Kidney tubule cell (primary cell): ENCODE data around the gene KRTAP5-9.
A peak's percentile ranks its signal among the peaks of the same experiment; 100 is the strongest.
"Not testable (repeated sequence)": the region's sequence is repeated elsewhere in the genome, so short reads cannot be mapped to it uniquely, and the experiment has no call there.

Experiments used
- DNase-seq: peaks from one replicate; pipeline ENCODE4 v3.0.0-alpha.2; 2018; ENCODE audit warnings: low spot score

KRTAP5-9 gene

DNA sequence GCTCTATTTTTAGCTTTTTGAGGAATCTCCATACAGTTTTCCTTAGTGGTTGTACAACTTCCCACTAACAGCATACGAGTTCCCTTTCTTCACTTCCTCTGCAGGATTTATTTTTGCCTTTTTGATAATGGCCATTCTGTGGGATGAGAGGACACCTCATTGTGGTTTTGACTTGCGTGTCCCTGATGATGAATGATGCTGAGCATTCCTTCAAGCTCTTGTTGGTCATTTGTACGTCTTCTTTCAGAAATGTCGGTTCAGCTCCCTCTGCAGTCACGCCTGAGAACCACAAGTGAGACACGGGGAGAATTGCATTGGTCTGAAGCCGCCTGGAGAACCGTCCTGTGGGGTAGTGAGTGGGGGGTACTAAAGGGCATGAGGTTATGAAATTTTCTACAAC, 15.2 kb downstream of the KRTAP5-9 start:
- peak; percentile 78 for DNase-seq

DNA sequence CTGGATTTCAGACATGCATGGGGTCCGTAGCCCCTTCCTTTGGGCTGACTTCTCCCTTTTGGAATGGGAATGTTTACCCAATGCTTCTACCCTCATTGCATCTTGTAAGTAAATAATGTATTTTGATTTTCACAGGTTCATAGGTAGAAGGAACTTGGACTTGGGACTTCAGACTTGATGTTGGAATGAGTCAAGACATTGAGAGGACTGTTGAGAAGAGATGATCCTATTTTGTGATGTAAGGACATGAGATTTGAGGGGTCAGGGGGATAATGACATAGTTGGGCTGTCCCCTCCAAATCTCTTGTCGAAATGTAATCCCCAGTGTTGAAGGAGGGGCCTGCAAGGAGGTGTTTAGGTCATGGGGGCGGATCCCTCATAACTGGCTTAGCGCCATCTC, 16.2 kb downstream of the KRTAP5-9 start:
- no peak for DNase-seq

- DNase-seq: no peak
Measured at GRCh38 chr11:71565263-71565662, 17.0 kb downstream of the KRTAP5-9 start, which contains the start of gene KRTAP5-10. Gene KRTAP5-10 (plus strand): TSS chr11:71565563. CDS start chr11:71565588, 25 bp downstream.

DNA sequence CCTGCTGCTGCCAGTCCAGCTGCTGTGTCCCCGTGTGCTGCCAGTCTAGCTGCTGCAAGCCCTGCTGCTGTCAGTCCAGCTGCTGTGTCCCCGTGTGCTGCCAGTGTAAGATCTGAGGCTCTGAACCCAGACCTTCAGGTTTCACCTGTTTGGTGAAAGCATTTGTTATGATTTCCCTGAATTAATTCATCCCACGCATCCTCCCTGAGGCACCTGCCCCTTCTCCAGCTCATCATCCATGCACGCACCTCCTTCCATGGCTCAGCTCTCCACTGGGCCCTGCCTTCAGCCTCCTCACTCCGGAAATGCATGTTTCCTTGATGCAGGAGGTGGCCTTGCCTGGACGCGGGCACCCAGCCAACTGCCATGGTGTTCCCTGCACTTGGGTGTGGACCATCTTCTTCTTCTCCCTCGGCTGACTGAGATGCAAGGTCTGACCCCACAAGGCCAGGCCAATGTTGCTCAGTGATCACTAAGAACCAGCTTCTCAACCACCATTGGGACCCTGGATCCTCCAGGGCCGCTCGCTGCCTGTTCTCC, 17.9 kb downstream of the KRTAP5-9 start:
- no peak for DNase-seq

GRCh38 chr11:71566626-71567599, 18.7 kb downstream of the KRTAP5-9 start:
- not testable (repeated sequence) for DNase-seq

DNA sequence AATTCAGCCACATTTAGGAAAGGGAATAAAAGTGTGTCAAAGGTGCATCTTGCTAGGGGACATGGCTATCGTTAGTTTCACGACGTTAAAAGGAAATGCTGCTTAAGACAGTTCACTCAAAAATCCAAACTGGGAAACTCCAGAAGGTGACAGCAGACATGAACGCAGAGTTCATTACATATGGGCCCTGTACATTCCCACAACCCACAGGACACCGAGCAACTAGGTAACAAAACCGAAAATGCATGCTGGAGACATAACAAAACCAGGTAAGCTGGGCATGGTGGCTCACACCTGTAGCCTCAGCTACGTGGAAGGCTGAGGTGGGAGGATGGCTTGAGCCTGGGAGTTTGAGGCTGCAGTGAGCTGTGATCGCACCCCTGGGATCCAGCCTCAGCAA, 19.4 kb downstream of the KRTAP5-9 start:
- not testable (repeated sequence) for DNase-seq

DNA sequence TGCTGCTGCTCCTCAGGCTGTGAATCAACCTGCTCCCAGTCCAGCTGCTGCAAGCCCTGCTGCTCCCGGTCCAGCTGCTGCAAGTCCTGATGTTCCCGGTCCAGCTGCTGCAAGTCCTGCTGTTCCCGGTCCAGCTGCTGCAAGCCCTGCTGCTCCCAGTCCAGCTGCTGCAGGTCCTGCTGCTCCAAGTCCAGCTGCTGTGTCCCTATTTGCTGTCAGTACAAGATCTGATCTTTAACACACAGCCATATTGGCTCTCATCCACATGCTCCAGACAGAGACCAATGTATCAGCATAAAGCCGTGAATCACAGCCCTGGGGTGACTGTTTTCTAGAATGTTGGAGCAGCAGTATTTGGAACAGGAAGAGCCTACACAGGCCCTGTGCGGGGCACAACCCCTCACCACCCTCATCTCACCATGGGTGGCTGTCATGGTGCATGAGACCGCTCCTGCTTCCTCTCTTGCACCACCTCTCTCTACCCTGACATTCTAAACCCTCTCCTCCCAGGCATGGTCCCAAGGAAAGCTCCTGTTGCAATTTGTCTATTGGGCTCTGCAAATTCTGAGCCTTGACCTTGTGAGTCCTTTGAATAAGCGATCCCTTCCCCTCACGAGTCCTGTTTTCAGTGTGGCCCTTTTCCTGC, 20.6 kb downstream of the KRTAP5-9 start:
- DNase-seq: no peak

DNA sequence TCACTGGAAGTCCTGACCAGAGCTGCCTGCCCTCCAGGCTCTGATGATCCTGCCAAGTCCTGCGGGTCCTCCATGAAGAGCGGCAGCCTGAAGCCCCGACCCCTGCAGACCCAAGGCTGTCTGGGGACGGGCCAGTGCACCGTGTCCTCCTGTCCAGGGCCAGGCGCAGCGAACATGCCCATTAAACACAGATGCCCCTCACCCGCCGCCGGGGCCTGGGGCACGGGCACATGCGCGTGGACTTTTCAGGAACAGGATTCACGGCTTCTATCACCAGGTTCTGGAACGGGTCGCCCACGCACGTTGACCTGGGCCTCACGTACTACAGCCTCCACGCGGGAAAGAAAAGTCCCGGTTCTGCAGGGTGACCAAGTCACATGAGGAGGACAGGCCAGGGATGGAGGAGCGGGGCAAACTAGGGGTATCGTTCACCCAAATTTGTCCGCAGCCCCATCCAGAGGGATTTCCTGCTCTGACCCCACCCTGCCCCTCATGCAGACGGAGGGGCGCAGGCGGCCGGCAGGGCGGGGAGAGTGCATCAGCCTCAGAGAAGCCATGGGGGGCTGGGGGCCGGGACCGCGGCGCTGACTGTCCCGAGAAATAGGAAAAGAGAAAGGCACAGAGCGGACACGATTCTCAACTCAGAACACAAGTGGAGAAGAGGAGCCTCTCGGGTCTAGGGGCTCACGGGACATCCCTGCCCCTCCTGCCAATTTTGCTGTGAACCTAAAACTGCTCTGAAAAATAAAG, 23.1 kb downstream of the KRTAP5-9 start:
- not testable (repeated sequence) for DNase-seq

DNA sequence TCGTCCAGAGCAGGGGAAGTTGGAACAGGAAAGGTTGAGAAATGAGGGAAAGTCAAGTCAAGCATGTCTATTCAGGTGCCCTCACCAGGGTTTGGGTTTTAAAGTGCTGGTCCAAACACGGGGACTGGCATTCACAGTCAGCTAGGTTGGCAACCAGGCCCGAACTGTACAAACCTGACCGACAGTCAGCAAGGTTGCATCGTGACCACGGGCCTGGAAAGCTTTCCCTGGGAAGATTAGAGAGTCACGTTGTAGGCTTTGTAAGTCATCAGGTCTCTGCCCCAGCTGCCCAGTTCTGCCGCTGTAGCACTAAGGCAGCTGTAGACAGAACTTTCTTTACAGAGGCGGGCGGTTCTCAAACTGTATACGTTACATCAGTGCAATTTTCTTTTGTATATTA, 24.6 kb downstream of the KRTAP5-9 start:
- no peak for DNase-seq

DNA sequence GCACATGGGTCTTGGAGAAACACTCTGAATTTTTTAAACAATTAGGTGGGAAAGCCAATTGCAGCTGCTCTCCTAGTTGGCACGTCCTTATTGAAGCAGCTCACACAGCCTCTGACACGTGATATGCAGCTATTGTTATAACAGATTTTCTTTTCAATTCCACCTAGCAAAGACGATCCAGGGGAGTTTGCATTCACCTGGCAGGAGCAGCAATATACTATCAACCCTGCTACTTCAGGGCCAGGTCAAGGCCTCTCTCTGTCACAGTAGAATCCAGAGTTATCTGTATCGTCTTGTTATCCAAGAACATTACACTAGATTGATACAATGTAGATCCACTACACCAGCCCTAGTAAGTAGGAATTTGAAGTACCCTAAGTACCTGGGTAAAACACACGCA, 26.2 kb downstream of the KRTAP5-9 start:
- DNase-seq: no peak

DNA sequence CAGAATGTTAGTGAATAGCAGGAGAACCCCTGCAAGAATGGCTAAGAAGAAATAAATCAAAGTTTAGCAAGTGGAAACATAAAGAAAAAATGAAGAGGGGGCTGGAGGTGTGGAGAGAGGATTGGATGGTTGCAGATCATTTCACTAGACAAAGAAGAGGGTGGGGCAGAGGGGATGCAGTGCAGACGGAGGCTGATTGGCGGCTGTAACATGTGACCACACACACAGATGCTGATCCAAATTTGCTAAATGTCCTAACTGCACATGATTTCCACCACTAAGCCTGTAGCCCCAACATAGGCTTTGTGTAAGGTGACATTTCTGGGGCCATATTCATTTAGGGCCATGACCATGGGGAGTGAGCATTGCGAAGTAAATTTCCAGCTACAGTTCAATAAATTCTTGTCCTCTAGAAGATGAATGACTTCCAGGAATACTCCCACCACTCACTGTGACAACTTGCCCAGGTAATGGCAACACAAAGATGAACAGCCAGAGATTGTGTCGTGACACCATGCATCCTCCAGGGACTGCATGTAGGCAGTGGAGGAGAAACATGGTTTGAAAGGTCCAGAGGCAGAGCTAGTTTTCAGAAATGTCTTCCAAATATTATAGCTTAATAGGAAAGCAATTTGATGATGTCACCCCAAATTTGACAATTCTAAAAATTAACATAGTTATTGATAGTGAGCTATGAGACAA, 27.7 kb downstream of the KRTAP5-9 start:
- no peak for DNase-seq

GRCh38 chr11:71576688-71577465, 28.7 kb downstream of the KRTAP5-9 start:
- not testable (repeated sequence) for DNase-seq

DNA sequence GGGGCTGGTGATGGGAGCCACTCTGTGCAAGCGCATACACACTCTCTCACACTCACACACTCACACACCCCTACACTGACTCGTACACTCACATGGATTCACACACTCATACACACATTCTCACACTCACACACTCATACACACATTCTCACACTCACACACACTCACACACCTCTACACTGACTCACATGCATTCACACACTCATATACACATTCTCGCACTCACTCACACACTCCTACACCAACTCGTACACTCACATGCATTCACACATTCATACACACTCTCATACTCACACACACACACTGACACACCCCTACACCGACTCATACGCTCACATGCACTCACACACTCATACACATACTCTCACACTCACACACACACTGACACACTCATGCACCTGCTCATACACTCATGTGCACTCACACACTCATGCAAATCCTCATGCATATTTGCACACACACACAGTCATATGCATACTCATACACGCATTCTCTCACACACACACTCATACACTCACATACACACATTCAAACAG, 29.3 kb downstream of the KRTAP5-9 start:
- no peak for DNase-seq

DNA sequence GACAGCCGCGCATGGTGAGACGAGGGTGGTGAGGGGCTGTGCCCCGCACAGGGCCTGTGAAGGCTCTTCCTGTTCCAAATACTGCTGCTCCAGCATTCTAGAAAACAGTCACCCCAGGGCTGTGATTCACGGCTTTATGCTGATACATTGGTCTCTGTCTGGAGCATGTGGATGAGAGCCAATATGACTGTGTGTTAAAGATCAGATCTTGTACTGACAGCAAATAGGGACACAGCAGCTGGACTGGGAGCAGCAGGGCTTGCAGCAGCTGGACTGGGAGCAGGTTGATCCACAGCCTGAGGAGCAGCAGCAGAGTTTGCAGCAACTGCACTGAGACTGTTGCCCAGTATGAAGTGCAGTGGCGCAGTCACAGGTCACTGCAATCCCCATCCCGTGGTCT, 31.3 kb downstream of the KRTAP5-9 start:
- DNase-seq: peak; percentile 33

GRCh38 chr11:71580057-71581003, 32.1 kb downstream of the KRTAP5-9 start:
- peak; percentile 79 for DNase-seq

GRCh38 chr11:71581826-71582225, 33.6 kb downstream of the KRTAP5-9 start:
- peak; percentile 29 for DNase-seq

DNA sequence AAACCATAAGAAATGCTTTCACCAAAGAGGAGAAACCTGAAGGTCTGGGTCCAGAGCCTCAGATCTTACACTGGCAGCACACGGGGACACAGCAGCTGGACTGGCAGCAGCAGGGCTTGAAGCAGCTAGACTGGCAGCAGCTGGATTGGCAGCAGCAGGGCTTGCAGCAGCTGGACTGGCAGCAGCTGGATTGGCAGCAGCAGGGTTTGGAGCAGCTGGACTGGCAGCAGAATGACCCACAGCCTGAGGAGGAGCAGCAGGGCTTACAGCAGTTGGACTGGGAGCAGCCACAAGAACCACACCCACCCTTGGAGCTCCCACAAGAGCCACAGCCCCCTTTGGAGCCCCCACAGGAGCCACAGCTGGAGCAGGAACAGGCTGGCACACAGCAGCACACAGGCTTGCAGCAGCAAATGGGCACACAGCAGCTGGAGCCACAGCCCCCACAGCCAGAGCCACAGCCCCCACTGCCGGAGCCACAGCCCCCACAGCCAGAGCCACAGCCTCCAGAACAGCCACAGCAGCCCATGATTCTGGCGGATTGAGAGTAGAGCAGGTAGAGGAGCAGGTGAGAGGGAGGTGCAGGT, 34.2 kb downstream of the KRTAP5-9 start, which contains the start of gene KRTAP5-11:
Gene KRTAP5-11, minus strand, starts transcription at position 567 of the 587 bp plus-strand sequence. Its CDS starts 38 bp downstream, at position 529.
- DNase-seq: no peak

DNA sequence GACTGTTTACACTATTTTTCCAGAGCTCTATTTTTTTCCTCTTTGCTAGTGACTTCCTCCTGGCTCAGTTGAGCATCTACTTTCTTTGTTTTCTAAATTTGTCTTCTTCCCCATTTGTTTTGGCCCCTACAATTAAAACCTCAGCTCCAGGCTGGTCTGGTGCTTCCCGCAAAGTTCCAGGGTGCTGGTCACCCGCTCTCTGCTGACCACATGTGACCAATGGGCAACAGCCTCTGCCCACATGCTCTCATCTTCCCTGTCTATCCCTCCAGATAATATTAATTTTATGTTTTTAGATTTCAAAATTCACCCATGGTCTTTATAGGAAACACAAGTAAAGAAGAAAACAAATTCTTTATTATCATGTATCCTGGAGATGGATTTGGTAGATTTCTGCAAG, 34.7 kb downstream of the KRTAP5-9 start:
- DNase-seq: not testable (repeated sequence)

- not testable (repeated sequence) for DNase-seq
Measured at GRCh38 chr11:71585673-71586072, 37.5 kb downstream of the KRTAP5-9 start.
